SH-SY5Y (cell line): Measurements from ENCODE around the gene TCN2.

ENCODE experiments used
- GATA2 ChIP-seq: IDR thresholded peaks from 2 replicates; pipeline ENCODE4 v1.6.1; 2011; ENCODE audit warnings: mild to moderate bottlenecking, low read depth, low read length
- GATA3 ChIP-seq: IDR thresholded peaks from 2 replicates; pipeline ENCODE4 v1.6.1; 2011; ENCODE audit warnings: low read depth, mild to moderate bottlenecking, low read length, moderate library complexity

TCN2 gene

DNA sequence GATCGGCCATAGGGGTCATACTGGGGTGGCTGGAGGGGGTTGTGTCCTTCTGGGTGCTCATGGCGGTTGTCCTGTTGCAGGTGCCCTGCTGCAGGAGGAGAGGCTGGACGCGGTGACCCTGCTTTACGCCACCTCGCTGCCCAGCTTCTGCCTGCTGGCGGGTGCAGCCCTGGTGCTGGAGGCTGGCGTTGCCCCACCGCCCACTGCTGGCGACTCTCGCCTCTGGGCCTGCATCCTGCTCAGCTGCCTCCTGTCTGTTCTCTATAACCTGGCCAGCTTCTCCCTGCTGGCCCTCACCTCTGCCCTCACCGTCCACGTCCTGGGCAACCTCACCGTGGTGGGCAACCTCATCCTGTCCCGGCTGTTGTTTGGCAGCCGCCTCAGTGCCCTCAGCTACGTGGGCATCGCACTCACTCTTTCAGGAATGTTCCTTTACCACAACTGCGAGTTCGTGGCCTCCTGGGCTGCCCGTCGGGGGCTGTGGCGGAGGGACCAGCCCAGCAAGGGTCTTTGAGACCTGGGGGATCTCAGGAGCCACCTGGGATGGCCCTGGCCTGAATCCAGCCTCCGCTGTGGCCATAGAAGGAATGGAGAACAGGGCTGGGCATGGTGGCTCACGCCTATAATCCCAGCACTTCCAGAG is 39.7 kb downstream of the TCN2 start:
- TF ChIP-seq GATA2 (no peak), GATA3 (no peak)

- no peak for TF ChIP-seq GATA2
- no peak for TF ChIP-seq GATA3
Observed at GRCh38 chr22:30647536-30647935, 40.6 kb downstream of the TCN2 start.

DNA sequence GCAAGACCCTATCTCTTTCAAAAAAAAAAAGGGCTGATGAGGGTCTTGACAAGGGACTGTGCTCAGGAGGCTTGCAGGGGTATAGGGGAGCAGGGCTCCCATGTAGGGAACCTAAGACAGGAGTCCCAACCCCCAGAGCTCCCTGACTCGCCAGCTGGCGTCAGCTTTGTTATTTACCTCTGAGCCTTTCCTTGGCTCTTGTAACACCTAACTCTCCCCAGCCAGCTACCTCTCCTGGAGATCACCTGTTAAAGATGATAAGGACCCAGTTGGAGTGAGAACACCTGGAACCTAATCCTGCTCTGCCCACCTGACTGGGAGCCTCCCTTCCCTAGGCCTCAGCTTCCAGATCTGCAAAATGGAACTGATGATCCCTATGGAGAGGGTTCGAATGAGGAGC is 41.9 kb downstream of the TCN2 start:
- TF ChIP-seq GATA3 (no peak), GATA2 (no peak)

DNA sequence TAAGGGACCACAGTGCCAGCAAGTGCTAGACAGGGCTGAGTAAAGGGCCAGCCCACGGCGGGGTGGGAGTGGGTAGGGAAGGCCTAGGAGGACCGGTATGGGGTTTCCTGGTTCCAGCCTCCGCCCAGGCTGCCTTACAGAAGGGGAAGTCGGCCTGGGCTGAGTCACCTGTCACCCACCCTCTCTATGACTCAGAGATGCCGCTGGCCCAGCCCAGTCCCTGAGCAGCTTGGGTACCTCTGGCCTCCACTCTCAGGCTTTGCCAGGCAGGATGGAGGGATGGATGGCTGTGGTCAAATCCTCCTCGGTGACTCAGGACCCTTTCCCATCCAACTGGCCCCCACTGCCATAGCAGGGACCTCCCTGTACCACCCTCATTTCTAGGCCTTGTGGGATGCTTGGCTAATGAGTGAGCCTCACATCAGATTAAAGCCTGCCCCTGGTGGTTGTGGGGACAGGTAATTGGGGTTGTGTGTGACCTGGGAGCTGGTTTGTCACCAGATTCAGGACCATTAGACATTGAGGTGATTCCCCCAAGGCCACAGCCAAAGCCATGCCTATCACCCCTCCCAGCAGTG is 42.5 kb downstream of the TCN2 start:
- no peak for TF ChIP-seq GATA3
- TF ChIP-seq GATA2 = no peak

DNA sequence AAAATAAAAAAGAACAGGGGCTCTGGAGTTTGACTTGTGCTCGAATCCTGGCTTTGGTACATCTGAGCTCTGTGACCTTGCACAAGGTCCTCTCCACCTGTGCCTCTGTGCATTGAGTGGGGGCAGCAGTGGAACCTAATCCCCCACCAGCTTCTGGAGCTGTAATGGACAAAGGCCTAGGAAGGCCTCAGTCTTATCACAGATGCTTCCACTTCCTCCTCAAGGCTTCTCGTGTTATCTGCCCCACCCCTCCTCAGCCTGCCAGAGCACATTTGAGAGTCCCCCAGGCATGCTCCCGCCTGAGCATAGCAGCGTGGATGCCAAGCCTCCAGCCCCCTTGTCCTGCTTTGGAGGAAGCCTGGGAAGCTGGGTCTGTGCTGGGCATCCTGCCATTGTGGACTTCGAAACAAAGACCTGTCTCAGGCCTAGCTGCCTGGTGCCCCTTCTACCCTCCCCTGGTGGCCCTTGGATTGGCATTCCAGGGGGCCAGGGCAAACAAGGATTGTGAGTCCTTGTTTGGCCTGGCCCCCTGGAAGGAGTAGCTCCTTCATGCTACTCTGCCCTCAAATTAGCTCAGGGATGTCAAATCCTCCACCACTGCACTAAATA is 43.6 kb downstream of the TCN2 start:
- TF ChIP-seq GATA2 (no peak), GATA3 (no peak)

GRCh38 chr22:30652852-30653251 is 45.9 kb downstream of the TCN2 start:
- no peak for TF ChIP-seq GATA3
- no peak for TF ChIP-seq GATA2

DNA sequence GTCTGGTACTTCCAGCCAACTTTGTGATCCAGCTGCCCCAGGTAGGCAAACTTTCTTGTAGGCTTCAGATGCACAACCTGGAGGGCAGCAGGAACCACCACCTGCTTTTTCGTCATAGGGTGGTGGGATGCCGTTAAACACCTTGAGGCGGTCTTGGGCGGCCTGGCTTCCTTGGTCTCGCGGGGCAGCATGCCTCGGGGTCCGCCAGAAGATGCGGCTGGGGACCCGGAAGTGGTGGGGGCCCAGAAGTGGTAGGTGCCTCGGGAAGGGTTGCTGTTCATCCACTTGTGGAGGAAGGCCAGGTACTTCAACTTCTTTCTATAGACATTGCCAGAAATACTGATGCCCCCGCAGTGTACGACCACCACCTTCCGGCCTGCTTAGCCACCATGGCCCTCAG is 47.4 kb downstream of the TCN2 start:
- no peak for TF ChIP-seq GATA3
- TF ChIP-seq GATA2 = no peak

DNA sequence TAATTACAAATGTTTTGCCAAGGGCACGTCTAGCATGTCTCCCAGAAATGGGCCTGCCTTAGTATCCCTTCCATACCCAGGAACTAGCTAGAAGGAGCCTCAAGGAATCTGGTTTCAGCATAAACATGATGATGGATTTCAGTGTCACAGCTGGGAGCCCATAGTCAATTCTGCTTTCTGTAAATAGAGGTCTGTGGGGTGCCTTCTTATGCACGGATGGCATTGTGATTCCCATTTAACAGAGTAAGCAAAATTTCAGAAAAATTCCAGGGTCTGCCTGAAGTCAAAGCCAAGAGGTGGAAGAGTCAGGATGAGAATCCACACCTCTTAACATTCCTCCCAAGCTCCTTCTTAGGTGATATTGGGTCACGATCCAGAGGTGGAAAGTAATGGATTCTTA is 48.6 kb downstream of the TCN2 start:
- no peak for TF ChIP-seq GATA2
- no peak for TF ChIP-seq GATA3

- no peak for TF ChIP-seq GATA3
- no peak for TF ChIP-seq GATA2
Observed at GRCh38 chr22:30662040-30662439, 55.1 kb downstream of the TCN2 start.

GRCh38 chr22:30664798-30665197 is 57.8 kb downstream of the TCN2 start:
- TF ChIP-seq GATA2 (no peak), GATA3 (no peak)

- TF ChIP-seq GATA2 (no peak), GATA3 (no peak)
Observed at GRCh38 chr22:30665266-30665665, 58.3 kb downstream of the TCN2 start.

DNA sequence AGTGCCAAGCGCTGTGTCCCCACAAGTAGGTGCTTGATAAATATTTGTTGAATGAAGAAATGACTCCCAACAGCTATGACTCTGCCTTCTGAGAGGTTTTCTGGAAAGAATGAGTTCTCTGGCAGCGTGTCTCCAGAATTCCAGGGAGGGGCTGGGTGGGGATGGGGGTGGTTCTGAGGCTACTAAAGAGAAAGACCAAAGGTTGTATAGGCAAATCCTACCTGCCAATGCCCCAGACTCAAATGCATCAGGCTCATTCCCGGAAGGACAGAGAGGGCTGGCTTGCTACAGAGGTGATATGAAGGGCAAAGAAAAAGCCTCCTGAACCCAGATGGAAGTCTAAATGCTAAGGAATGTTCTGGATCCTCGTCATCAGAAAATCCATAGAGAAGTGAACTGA is 58.8 kb downstream of the TCN2 start:
- TF ChIP-seq GATA2 (no peak), GATA3 (no peak)

GRCh38 chr22:30667107-30667493 is 60.1 kb downstream of the TCN2 start:
- no peak for TF ChIP-seq GATA2
- TF ChIP-seq GATA3 = no peak

DNA sequence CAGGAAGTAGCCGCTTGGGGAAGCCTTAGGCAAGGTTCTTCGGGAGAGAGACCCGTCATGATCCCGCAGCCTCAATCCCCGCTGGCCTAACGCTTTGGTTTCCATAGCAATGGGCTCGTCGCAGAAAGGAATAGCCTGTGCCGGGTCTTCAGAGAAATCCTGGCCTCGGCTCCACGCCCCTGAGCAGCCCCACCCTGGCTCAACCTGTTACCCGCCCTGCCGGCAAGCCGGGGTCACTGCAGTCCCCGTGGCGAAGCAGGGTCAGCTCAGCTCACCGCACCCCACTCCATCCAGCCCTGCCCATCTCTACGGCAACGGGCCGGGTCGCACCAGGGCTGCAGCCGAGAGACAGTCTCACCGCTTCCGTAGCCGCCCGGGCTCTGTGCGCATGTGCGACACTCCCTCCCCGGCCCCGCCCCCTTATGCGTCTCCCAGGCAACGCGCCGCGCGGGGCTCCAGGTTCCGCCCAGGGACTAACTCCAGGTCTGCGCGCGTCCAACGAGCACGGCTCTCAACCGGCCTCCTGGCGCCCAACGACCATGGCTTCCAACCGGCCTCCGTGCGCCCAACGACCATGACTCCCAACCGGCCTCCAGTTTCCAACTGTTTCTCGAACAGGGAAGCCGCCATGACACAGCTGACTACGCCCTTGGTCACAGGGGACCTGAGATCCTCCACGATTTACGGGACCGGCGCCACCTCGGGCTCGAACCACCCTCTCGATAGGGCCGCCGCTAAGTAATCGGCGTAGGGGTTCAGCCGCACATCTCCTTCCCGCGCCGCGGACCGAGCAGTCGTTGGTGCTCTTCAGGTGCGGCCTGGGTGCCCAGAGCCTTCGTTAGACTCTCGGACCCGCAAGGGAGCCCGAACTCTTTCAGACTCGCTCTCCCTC is 60.8 kb downstream of the TCN2 start, which contains the start of gene DUSP18:
TSS of gene DUSP18 (minus strand) at position 382 of the 892 bp plus-strand sequence. CDS start 3,872 bp downstream, outside the sequence.
- TF ChIP-seq GATA2 = no peak
- TF ChIP-seq GATA3 = no peak
